Body of pancreas (tissue), 4 donors: ENCODE results near the gene BAIAP3. TPM values are rescaled to one million over a fixed set of nuclear protein-coding genes. Genes with fewer than 3 reads are reported as not detected.

Experiments used
- ATAC-seq: fragments of 150-250 bp; one replicate; pipeline ENCODE4 v1.9.1; 2016
- DNase-seq, 4 donors: peaks; one replicate each; pipeline ENCODE4 v3.0.0-alpha.2; 2019
- H3K27ac ChIP-seq, 4 donors: fragments of 200-600 bp; sonication (generic); 1 replicate in 3 of 4; 2 replicates in 1 of 4; pipeline versions ENCODE4 v1.5.1 to v1.6.1; 2016 to 2019; ENCODE audit warnings: mild to moderate bottlenecking in 1 of 4, mixed read lengths in 1 of 4, moderate library complexity in 1 of 4
- H3K27me3 ChIP-seq, 2 donors: fragments of 200-600 bp; sonication (generic); one replicate each; pipeline ENCODE4 v1.6.0; 2016; ENCODE audit warnings: mild to moderate bottlenecking in 1 of 2
- H3K36me3 ChIP-seq, 2 donors: fragments of 200-600 bp; sonication (generic); replicated peaks in 1 of 2; 2 replicates each; pipeline ENCODE4 v1.5.1; 2016; ENCODE audit warnings: low read depth in 2 of 2; ENCODE audit not compliant: insufficient read depth in 1 of 2
- H3K4me1 ChIP-seq: fragments of 200-600 bp; sonication (generic); one replicate; pipeline ENCODE4 v1.6.0; 2016
- H3K4me3 ChIP-seq, 2 donors: fragments of 200-600 bp; sonication (generic); 1 replicate in 1 of 2; 2 replicates in 1 of 2; pipeline ENCODE4 v1.5.1; 2016 to 2019
- H3K9me3 ChIP-seq, 3 donors: fragments of 200-600 bp; sonication (generic); 1 replicate in 2 of 3; 2 replicates in 1 of 3; pipeline ENCODE4 v1.5.1; 2016
- CTCF ChIP-seq, 7 experiments: fragments of 450-650 bp in 4 of 7; fragments of 200-600 bp in 3 of 7; sonication (generic) in 3 of 7; IDR thresholded peaks; one replicate each; pipeline ENCODE4 v1.5.1; 2016 to 2019; ENCODE audit warnings: antibody characterized with exemption in 7 of 7
- POLR2A ChIP-seq, 3 donors: fragments of 450-650 bp; IDR thresholded peaks; one replicate each; pipeline ENCODE4 v1.6.1; 2016; ENCODE audit warnings: antibody characterized with exemption in 3 of 3, mild to moderate bottlenecking in 2 of 3
- WGBS, 2 donors: methylation state at CpG; one replicate each; pipeline ENCODE4 v1.1.5; 2017; 5-methylcytosine and 5-hydroxymethylcytosine counted together
- intact Hi-C: fragments of 100-400 bp; cut with DNase I; formaldehyde crosslinking; loops from one replicate; pipeline ENCODE4 v1.15.1; 2023
- total RNA-seq, 2 donors: library from RNA; depleted of rRNA; stranded (reverse); fragments of >200 nt; gene quantifications; one replicate each; pipeline ENCODE4 v1.1.0, GENCODE V29; 2016

Gene BAIAP3
- total RNA-seq, 2 donors from 2014 or later: 7.0 to 20.8 TPM

- DNase-seq (no peak), ATAC-seq (no peak)
- no peaks in the 10 kb centered on the region for H3K27me3 ChIP-seq
- TF ChIP-seq CTCF (IDR thresholded peaks at IDR 0.05): no peak
- no peak for TF ChIP-seq POLR2A (IDR thresholded peaks at IDR 0.05)
- H3K9me3 ChIP-seq: no peaks in the 10 kb centered on the region
- H3K4me3 ChIP-seq: no peak overlapping the region
- H3K27ac ChIP-seq: no peak overlapping the region
- intact Hi-C loops: no loop called here
- WGBS, 2 donors: 91 to 94% methylated on average over 12 to 43 of the region's 43 CpGs
- peaks cover 0 to 14% of the 10 kb centered on the region in 2 donors for H3K36me3 ChIP-seq
- no peaks in the 10 kb centered on the region for H3K4me1 ChIP-seq
Measured at GRCh38 chr16:1361685-1362360, 28.4 kb downstream of the BAIAP3 start.

- intact Hi-C loops: no loop called here
- H3K36me3 ChIP-seq: peaks cover 0 to 14% of the 10 kb centered on the region in 2 donors
- no peak overlapping the region for H3K27ac ChIP-seq
- ATAC-seq: no peak
- no peaks in the 10 kb centered on the region for H3K27me3 ChIP-seq
- H3K4me1 ChIP-seq: no peaks in the 10 kb centered on the region
- H3K4me3 ChIP-seq: no peak overlapping the region
- no peak for TF ChIP-seq POLR2A (IDR thresholded peaks at IDR 0.05)
- TF ChIP-seq CTCF (IDR thresholded peaks at IDR 0.05): no peak
- DNase-seq: peak in 1 of 4 donors; percentile 68
- 30 to 49% methylated on average over 5 to 11 of the region's 11 CpGs for WGBS, 2 donors
- H3K9me3 ChIP-seq: no peaks in the 10 kb centered on the region
Measured at GRCh38 chr16:1362807-1363206, 29.4 kb downstream of the BAIAP3 start.

- H3K4me3 ChIP-seq: no peak overlapping the region
- no peak overlapping the region for H3K27ac ChIP-seq
- DNase-seq: peak; percentile 63 to 77 (median 69)
- H3K27me3 ChIP-seq: no peaks in the 10 kb centered on the region
- no peaks in the 10 kb centered on the region for H3K9me3 ChIP-seq
- TF ChIP-seq POLR2A (IDR thresholded peaks at IDR 0.05) (no peak), CTCF (IDR thresholded peaks at IDR 0.05) (peak; percentile 62 to 81 (median 73))
- intact Hi-C loops: no loop called here
- peaks cover 0 to 14% of the 10 kb centered on the region in 2 donors for H3K36me3 ChIP-seq
- H3K4me1 ChIP-seq: no peaks in the 10 kb centered on the region
- ATAC-seq: peak; percentile 85
- 40 to 41% methylated on average over 10 to 18 of the region's 18 CpGs for WGBS, 2 donors
Measured at GRCh38 chr16:1363501-1364041, 30.1 kb downstream of the BAIAP3 start.

- intact Hi-C loops: no loop called here
- Histone ChIP-seq H3K9me3 (no peaks in the 10 kb centered on the region), H3K4me1 (no peaks in the 10 kb centered on the region), H3K36me3 (peaks cover 0 to 14% of the 10 kb centered on the region in 2 donors), H3K27ac (no peak overlapping the region), H3K27me3 (no peaks in the 10 kb centered on the region), H3K4me3 (no peak overlapping the region)
- ATAC-seq: no peak
- TF ChIP-seq CTCF (IDR thresholded peaks at IDR 0.05) (no peak), POLR2A (IDR thresholded peaks at IDR 0.05) (no peak)
- 86 to 94% methylated on average over 10 to 17 of the region's 22 CpGs for WGBS, 2 donors
- no peak for DNase-seq
Measured at GRCh38 chr16:1364510-1364909, 31.1 kb downstream of the BAIAP3 start.
